ENCODE measurements around the gene CEP85L. TPM values are rescaled to one million over a fixed set of nuclear protein-coding genes. Genes with fewer than 3 reads are reported as not detected.

The CEP85L gene
- total RNA-seq, 1 donor from 2014 or later: 11.0 TPM

- ATAC-seq (no peak), DNase-seq (no peak)
- no peak overlapping the region for H3K4me3 ChIP-seq
- no peaks in the 10 kb centered on the region for H3K9me3 ChIP-seq
- no peaks in the 10 kb centered on the region for H3K4me1 ChIP-seq
- H3K27me3 ChIP-seq (ENCODE audit: low read depth): no peaks in the 10 kb centered on the region
- no peak overlapping the region for H3K27ac ChIP-seq
- no peak for TF ChIP-seq CTCF (IDR thresholded peaks at IDR 0.05)
- intact Hi-C loops (cut with DNase I): no loop called here
- H3K36me3 ChIP-seq: no peaks in the 10 kb centered on the region
Observed at GRCh38 chr6:118606268-118606667, 45.1 kb downstream of the CEP85L start.

GRCh38 chr6:118603372-118603771 is 48.0 kb downstream of the CEP85L start:
- no peaks in the 10 kb centered on the region for H3K27me3 ChIP-seq (ENCODE audit: low read depth)
- no peak overlapping the region for H3K27ac ChIP-seq
- H3K4me3 ChIP-seq: no peak overlapping the region
- no peak for TF ChIP-seq CTCF (IDR thresholded peaks at IDR 0.05)
- DNase-seq (no peak), ATAC-seq (no peak)
- H3K4me1 ChIP-seq: no peaks in the 10 kb centered on the region
- H3K9me3 ChIP-seq: no peaks in the 10 kb centered on the region
- H3K36me3 ChIP-seq: no peaks in the 10 kb centered on the region
- intact Hi-C loops (cut with DNase I): no loop called here

- intact Hi-C loops (cut with DNase I): no loop called here
Observed at GRCh38 chr6:118602300-118602699, 49.1 kb downstream of the CEP85L start.

GRCh38 chr6:118598324-118598723 is 53.1 kb downstream of the CEP85L start:
- H3K9me3 ChIP-seq: no peaks in the 10 kb centered on the region
- H3K27ac ChIP-seq: no peak overlapping the region
- TF ChIP-seq CTCF (IDR thresholded peaks at IDR 0.05): no peak
- no peaks in the 10 kb centered on the region for H3K36me3 ChIP-seq
- H3K4me1 ChIP-seq: no peaks in the 10 kb centered on the region
- ATAC-seq: no peak
- no peak overlapping the region for H3K4me3 ChIP-seq
- H3K27me3 ChIP-seq (ENCODE audit: low read depth): no peaks in the 10 kb centered on the region
- no peak for DNase-seq
- intact Hi-C loops (cut with DNase I): no loop called here

More at GRCh38 chr6:118602300-118602699, 49.1 kb downstream of the CEP85L start:
- DNase-seq: no peak
- no peaks in the 10 kb centered on the region for H3K27me3 ChIP-seq (ENCODE audit: low read depth)
- no peak for ATAC-seq
- H3K36me3 ChIP-seq: no peaks in the 10 kb centered on the region
- no peak overlapping the region for H3K4me3 ChIP-seq
- no peak for TF ChIP-seq CTCF (IDR thresholded peaks at IDR 0.05)
- H3K27ac ChIP-seq: no peak overlapping the region
- no peaks in the 10 kb centered on the region for H3K9me3 ChIP-seq
- no peaks in the 10 kb centered on the region for H3K4me1 ChIP-seq

- H3K4me1 ChIP-seq: no peaks in the 10 kb centered on the region
- no peak overlapping the region for H3K27ac ChIP-seq
- DNase-seq: no peak
- TF ChIP-seq CTCF (IDR thresholded peaks at IDR 0.05): no peak
- no peaks in the 10 kb centered on the region for H3K27me3 ChIP-seq (ENCODE audit: low read depth)
- no peaks in the 10 kb centered on the region for H3K9me3 ChIP-seq
- ATAC-seq: no peak
- no peaks in the 10 kb centered on the region for H3K36me3 ChIP-seq
- intact Hi-C loops (cut with DNase I): no loop called here
- no peak overlapping the region for H3K4me3 ChIP-seq
Observed at GRCh38 chr6:118597636-118598035, 53.8 kb downstream of the CEP85L start.

All from lower lobe of right lung (tissue), 2 donors.